GDM1 (cell line): ENCODE results near the gene SLC6A6.
A peak's percentile ranks its signal among the peaks of the same experiment; 100 is the strongest.

Experiments used
- DNase-seq: peaks from one replicate; lab custom pipeline; 2025; lab: John Stamatoyannopoulos, UW

SLC6A6 gene

DNA sequence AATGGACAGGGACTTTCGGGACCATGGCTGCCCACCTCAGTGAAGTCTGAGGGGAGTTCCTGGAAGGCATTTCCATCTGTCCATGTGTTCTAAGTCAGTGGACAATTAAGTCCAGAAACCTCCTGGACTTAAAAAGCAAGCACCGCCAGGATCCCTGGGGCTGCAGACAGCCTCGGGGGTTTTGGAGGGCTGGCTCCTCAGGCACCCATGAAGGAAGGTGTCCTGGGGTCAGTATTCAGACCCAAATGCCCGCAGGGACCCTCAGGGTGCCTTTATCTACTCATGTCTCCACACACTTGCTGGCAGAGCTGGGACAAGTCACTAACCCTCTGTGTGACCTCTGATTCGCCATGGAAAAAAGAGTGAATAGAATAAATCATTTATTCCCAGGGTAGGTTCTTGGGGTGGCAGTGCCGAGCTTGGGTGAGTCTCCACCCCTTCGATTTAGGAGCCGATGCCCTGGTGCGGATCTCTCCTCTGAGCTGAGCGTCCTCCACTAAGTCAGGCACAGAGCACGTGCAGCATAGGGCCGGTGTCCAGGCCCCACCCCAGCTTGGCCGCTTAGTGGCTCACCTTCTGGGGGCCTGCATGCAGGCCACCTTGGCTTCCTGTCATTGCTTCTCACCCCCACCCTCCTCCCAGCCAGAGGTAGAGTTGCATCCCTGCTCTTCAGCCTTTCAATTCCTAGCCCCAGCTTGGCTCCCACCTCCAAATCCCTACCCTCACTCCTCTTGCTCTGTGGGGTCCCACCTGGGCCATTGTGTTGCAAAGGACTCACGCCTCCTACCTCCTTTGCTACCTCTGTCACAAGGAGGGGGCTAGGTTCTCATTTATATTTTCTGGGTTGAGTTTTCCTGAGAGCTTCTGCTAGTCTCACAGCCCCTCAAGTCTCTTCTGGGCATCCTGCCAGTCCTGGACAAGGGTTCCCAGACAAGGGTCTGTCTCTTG lies 19.9 kb downstream of the SLC6A6 start:
- DNase-seq: no peak

DNA sequence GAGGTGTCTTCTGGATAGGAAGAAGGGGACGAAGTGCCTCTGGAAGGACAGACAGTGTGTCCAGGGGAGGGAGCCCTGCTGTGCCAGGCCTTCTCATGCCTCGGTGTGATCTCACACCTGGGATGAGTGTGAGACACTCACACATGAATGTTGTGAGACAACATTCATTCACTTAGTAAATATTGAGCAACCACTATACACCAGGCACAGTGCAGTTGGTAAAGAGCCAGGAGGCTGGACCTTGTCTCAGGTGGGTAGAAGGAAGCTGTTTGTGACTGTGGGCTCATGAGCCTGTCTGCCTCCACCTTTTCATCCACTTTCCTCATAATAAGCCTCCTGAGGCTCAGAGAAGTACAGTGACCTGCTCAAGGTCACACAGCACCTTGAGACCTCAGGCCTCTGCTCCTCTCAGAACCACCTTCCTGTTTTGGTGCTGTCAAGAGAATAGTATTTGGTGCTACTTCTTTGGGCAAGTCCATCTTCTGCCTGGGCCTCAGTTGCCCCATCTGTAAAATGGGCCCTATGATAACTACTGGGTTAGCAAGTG lies 20.9 kb downstream of the SLC6A6 start:
- no peak for DNase-seq

DNA sequence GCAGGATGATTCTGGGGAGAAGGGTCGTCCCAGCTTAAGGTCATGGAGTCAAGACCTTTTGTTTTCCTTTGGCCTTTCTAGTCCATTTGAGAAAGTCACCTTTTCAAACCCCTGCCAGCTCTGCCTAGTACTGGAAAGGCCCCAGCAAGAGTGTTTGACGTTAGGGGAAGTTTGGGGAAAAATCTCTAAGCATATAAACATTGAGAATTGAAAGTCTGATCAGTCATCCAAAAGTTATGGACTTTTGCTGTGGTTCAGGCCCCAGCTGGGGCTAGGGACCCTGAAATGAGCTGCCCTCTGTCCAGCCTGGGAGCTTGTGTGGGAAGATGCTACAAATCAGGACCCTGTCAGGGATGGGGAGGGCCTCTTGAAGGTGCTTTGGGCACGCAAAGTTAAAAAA lies 21.6 kb downstream of the SLC6A6 start:
- no peak for DNase-seq

DNA sequence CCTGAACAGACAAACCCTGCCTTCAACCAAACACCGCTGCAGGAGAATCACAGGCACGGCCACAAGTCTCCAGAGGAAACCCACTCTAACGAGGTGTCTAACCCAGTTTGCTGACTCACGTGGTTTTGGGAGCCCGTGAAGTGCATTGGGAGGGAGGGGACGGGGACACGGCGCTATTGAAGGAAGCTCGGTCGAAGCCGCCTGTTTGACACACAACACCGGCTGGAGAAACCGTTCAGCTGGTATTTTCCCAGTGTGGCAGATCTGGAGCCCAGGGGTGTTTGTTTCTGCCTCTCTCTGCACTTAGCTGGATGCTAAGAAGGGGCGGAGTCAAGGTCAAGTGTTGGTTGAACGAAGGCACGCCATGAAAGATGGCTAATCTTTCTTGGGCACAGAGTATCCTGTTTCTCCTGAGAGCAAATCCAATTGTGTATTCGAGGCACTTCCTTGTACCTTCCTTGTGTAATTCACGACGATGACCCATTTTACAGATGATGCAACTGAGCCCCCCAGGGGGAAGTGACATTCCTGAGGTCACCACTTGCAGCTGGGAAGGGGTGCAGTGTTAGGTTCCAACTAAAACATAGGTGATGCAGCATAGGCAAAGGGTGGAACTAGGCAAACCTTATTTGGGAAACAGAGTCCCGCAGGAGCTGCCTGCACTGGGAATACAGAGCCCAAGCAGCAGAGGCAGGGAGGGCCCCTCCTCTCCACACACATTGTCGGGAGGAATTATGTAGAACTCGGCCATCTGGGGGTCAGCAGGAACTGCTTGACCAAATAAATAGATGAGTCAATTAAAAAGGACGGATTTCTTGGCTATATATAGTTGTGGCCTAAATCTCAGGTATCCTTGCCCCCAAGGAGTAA lies 22.5 kb downstream of the SLC6A6 start:
- peak; percentile 67 for DNase-seq

DNA sequence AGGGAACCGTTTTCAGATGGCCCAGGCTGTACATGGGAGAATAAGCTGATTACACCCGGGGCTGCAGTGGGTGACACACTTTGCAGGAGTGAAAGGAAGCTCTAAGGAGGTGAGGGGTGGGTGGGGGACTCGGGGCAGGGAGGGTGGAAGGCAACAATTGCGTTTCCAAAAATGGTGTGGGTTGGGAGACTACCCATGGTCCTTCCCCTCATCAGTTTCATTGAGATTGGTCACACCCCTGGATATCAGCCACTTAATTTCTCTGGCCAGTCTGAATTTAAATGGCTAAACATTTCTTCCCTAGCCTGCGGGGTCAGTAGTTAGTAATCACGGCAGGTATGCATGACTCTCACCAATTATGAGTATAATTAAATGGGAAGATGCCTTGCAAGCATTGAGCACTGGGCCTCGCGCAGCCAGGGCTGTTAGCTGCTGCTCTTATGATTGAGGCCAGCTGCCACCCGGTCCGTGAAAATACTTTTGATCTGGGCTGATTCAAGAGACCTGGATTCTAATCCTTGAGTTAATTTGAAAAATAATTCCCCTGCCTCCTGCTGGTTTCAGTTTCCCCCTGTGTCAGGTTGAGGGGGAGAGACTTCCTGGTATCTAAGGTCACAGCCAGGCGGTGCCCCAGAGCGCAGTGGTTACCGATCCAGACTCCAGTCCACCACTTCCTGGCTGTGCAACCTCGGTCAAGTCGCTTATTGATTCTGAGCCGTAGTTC lies 23.3 kb downstream of the SLC6A6 start:
- peak; percentile 32 for DNase-seq

DNA sequence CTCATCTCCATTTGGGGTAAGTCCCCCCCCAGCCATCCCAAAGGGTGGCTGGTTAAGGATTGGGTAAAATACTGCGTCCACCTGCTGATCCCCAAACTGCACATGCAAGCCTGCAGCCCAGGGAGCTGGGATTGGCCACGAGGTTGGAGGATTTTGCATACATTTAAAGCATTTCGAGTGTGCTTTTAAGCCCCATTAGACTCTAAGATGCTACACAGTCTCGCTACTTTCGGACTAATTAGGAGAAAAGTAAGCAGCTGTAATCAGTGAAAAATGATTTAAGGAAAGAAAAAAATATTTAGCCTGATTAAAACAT lies 23.9 kb downstream of the SLC6A6 start:
- DNase-seq: no peak

DNA sequence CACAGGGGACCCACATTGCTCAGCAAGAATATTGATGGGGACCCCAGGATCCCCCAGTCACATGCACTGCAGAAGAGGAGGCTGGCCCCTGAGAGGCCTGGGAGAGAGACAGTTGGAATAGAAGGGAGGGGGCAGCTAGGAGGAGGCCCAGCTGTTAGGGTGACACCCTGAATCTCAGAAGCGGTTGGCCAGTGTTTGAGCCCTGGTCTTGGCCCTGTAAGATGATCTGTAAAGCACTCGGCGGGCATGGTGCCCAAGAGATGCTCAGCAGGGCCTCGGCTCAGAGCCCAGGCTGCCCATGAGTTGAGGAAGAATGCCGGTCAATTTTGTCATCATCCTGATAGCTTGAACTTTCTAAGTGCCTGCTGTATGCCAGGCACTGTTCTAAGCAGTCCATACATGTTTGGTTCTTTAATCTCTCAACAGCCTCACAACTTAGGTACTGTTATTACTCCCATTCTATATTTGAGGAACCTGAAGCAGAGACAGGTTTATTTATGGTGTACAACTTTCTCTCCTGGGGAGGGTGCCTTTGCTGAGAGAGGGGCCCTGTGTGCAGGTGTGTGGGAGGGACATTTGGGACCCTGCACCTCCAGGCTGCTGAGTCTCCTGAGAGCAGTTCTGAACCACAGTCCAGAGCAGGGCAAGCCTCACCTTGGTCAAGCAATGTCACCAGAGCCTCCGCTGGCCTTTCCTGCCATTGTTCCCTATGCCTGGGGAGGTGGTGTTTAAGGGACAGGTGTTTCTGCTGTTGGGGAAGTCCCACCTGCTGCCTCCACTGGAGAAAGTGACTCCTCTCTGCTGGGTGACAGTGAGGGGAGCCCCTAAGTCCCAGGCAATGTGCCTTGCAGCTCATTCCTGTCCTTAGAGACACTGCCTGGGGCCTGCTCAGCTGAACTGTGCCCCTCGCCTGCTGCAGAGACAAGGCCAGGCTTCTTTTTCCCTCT lies 26.0 kb downstream of the SLC6A6 start:
- DNase-seq: no peak

DNA sequence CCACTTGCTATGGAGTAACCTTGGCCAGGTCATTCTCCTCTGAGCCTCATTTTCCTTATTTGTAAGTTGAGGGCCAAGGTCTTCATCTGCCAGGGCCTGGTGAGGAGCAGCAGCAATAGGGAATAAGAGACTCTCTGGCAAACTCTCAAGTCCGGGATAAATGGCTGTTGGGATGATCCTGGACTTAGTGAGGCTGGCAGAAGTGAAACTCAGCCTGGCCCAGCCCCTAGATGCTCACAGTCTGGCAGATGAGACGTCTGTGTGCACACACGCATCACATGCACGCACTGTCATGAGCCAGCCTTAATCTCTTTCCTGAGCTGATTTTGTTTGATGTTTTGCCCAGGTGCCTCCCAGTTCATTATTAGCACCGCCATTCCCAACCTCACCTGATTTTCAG lies 26.8 kb downstream of the SLC6A6 start:
- no peak for DNase-seq

DNA sequence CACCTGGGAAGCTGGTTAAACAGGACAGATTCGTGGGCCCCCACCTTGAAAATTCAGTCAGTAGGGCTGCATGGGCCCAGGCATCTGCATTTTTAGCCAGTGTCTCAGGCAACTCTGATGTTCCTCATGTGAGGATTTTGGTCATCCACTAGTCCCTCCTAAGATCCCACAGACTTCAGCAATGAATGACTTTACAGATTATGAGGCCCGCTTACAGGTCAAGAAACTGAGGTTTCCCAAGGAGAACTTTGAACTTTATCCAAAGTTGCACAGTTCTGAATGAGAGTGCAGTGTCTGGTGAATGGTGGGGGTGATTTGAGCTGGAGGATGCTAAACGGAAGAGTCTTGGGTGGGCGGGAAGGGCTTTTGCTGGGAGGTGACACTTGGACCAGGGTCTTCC lies 27.2 kb downstream of the SLC6A6 start:
- DNase-seq: no peak

DNA sequence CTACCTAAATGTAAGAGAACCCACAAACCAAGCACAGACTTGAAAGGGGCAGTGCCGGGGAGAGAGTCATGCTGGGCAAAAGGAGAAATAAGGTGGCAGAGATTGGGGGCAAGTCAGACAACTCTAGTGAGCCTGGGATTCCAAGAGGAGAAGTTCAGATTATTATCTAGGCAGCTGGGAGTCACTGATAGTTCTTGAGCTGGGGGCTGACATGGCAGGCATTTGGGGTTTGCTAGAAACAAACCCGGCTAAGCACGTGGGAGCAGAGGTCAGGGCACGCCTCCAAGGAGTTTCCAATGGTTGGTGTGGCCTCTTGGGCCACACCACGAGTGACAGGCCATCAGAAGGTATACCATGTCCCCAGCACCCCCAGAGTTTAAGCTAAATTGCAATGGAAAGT lies 27.6 kb downstream of the SLC6A6 start:
- no peak for DNase-seq

DNA sequence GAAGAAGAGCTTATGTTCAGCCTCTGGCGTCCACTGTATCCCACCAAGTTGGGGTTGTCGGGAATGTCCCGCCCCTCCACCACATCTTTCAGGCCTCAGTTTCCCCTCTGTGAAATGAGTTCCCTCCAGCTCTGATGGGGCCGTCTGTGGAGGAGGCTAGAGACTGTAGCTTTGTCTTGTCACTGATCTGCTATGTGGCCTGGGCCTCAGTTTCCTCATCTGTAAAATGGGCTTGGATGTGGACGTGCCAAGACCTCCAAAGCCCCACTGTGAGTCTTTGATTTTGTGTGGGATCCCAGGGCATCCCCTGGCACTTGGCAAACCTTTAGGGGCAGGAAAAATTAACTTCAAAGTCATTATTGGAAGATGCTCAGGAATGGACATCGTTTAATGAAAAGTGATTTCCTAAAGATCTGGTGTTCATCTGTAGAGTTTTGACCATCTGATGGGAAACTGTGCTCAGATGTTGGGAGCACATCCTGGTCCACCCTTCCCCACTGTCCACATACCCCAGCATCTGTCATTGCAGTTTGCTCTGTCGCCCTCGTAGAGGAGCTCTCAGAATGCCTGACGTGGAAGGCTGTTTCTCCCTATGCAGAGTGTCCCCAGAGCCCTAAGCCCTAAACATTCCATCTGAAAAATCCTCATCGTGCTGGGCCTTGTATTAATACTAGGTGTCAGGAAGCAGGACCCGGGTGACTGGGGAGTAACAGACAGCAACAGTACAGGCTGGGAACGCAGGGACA lies 28.5 kb downstream of the SLC6A6 start:
- no peak for DNase-seq

DNA sequence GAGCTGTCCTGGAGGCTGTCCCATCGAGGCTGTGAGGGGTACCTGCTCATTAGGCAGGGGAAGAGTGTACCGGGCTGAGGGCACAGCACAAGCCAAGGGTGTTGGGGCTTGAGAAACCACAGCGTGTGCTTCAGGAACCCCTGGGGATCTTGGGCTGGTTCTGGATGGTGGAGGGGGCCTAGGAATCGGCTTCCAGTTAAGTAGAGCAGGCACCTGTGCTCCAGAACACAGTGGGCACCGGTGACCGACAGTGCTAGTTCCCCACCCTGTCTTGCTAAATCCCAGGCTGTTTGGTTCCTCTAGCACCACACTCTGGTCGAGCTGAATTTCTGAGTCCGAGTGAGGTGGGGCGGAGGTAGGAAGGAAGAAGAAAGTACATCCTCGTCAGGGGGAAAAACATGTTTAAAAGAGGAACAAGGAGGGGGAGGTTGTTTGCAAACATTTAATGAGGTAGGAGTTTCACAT lies 29.1 kb downstream of the SLC6A6 start:
- DNase-seq: peak; percentile 71

DNA sequence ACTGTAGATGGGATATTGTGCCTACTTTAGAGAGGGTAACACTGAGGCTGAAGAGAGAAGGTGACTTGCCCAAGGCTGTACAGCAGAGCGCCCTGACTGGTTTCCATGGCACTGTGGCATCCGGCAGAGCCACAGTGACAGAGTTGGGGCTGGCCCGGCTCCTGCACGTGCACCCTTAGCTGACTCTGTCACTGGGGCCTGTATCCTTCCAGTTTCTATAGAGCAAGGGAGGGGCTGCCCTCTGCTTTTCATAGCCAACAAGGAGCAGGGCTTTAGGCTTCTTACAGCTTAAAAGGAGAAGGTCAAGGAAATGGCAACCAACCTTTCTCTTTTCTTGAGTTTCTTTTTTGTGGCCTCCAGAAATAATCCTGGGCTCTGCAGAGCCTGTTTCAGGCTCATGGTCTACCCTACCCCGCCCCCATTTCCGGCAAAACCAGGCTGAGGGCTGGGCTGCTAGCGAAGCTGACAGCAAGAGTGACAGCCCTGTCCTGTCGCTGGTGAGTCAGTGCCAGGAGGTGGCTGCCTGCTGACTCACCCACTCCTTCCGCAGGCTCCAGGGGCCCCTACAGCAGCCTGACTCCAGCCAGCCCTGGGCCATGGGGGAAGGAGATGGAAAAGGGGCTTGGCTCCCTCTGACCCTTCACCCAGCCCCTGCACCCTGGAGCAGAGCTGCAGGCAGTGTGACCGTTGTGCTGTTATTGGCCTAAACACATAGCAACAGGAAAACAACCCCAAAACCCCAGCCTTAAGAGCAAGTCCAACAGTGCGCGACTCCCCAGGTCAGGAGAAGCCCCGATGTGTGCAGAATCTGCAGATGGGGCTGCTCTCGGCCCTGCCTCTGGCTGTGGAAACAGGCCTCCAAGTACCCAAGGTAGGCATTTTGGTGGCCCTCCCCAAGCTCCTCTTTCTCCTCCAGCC lies 29.8 kb downstream of the SLC6A6 start:
- peak; percentile 95 for DNase-seq

DNA sequence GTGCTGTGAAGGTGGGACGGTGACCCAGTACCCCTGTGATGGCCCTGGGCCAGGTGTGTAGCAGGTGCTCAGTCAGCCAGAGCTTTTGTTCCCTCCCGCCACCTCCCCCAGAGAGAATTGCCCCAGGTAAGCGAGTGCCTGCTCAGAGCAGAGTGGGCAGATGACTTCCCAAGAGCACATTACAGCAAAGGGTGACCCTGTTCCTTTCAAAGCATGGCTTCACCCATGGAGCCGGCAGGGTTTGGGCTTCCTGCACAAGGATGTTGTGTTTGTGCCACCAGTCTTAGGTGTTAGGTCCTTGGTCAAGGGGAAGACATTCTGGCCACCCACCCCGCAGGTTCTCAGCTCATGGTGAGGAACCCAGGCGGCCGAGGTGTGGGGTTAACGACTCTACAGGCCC lies 30.7 kb downstream of the SLC6A6 start:
- DNase-seq: no peak

DNA sequence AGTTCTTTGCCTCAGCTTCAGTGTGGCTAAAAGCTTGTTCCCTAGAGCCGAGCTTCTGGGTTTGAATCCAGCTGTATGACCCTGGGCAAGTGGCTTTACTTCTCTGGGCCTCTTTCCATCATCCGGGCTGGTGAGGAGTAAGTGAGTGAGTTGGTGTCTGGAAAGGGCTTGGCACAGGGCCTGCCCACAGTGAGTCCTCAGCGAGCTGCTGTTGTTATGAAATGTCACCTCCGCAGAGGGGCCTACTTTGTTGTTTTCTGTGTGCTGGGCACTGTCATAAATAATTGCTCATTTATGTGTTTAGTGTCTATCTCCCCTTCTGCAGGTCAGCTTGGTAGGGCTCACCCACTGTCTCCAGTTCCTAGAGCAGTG lies 31.7 kb downstream of the SLC6A6 start:
- no peak for DNase-seq

DNA sequence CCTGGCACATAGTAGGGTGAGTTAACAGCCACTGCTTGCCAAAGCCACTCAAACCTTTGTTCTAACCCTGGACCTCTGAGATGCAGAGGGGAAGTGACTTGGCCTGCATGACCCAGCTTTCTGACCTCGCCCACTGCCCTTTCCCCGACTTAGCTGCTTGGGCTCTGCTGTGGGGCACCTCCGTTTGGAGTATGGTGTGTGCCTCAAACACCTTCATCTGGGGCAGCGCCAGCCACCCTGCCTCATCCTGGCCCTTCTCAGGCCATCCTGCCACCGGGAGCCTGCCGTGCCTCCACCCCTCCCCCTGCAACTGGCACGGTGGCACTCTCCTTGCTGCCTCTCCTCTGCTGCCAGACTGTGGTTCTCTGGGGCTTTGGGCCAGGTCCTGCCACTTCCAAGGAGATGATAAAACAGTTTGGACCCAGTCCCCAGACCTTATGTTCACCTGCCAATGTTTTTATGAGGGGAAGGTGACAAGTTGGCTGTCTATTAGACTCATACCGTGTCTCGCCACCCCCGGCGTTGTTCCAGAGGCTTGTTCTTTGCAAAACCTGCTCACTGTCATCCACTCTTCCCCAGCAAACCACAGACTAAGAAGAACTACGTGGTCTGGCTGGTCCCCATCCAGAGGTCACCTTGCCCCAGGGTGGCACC lies 32.2 kb downstream of the SLC6A6 start:
- DNase-seq: no peak

DNA sequence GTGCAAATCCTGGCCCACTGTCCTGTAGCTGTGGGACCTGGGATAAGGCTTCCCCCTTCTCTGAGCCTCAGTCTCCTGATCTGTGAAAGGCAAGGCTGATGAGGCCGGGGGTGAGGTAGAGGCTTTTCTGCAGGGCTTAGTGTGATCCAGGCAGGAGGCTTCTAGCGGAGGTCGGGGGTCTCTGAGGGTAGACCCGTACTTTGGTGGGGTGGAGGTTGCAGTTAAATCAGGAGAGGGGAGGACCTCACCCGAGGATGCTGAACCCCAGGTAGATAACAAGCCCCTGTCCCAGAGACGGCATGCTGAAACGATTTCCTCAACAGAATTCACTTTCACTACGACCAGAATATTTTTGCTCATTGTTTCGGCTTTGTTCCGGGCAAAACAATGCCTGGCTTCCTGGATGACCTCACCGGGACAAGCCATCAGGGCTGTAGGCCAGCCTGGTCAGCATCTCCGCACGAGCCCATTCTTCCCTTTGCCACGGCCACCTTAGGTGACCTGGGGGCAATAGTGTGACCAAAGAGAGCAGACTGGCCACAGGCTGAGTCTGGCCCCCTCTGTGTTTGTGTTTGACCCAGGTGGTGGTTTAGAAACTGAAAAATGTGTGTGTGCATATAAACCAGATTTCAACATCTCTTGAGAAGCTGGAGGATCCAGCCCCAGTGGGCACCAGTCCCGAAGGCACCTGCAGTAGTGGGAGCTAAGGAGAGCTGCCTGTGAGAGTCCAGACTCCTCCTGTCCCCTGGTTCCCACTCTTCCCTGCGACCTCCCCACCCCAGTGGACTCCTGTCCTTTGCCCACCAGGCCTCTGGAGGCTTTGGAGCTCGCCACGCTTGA lies 33.0 kb downstream of the SLC6A6 start:
- DNase-seq: no peak

DNA sequence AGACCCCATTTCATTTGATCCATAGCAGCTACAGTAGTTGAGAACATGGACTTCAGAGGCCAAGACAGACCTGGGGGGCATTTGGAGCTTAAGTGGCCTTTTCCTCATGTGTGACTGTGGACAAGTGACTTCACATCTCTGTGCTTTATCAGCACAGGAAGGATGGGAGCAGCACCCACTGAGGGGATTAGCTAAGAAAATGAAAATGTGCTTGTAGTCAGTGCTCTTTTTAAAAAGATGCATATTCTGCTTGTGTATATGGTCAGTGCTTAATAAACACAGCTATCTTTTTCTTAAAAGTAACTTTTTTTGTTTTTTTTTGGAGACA lies 34.5 kb downstream of the SLC6A6 start:
- no peak for DNase-seq
